Left ventricle myocardium inferior (tissue), 1 donor: ENCODE results near the gene RPUSD4. TPM values are rescaled to one million over a fixed set of nuclear protein-coding genes. Genes with fewer than 3 reads are reported as not detected.

ENCODE experiments used
- DNase-seq: peaks from one replicate; pipeline ENCODE4 v3.0.0-alpha.2; 2020
- H3K27ac ChIP-seq: fragments of 200-600 bp; replicated peaks from 2 replicates; pipeline ENCODE4 v1.8.0; 2021
- H3K27me3 ChIP-seq: fragments of 200-600 bp; 2 replicates; pipeline ENCODE4 v1.8.0; 2021; ENCODE audit warnings: low read depth
- H3K36me3 ChIP-seq: fragments of 200-600 bp; 2 replicates; pipeline ENCODE4 v1.8.0; 2021
- H3K4me1 ChIP-seq: fragments of 200-600 bp; 2 replicates; pipeline ENCODE4 v1.8.0; 2021
- H3K4me3 ChIP-seq: fragments of 200-600 bp; 2 replicates; pipeline ENCODE4 v1.8.0; 2021; ENCODE audit warnings: mild to moderate bottlenecking, moderate library complexity
- H3K9me3 ChIP-seq: fragments of 200-600 bp; replicated peaks from 2 replicates; pipeline ENCODE4 v1.8.0; 2021
- CTCF ChIP-seq: fragments of 200-600 bp; IDR thresholded peaks from 2 replicates; pipeline ENCODE4 v1.8.0; 2021; ENCODE audit warnings: antibody characterized with exemption, mild to moderate bottlenecking, borderline replicate concordance
- intact Hi-C: fragments of 100-400 bp; cut with micrococcal nuclease; formaldehyde crosslinking; loops from one replicate; pipeline ENCODE4 v1.11.0; 2022
- total RNA-seq: library from RNA; stranded (reverse); fragmentation: NEBNext Ultra II Directional; extraction: Animal tissue kit (Norgen Biotek cat#: 25700); gene quantifications from one replicate; pipeline ENCODE4 v1.2.1, GENCODE V29; 2021
- donor health status: DM: no; HTN: yes; CAD: no; lungs with severe emphysema.

Gene RPUSD4
- total RNA-seq, 1 donor from 2014 or later = 37.6 TPM

GRCh38 chr11:126160345-126161022 is 51.0 kb downstream of the RPUSD4 start:
- DNase-seq = no peak
- no peak for TF ChIP-seq CTCF
- Histone ChIP-seq H3K9me3 (no peaks in the 10 kb centered on the region), H3K36me3 (no peaks in the 10 kb centered on the region), H3K27ac (no peak overlapping the region), H3K4me3 (no peak overlapping the region), H3K4me1 (no peaks in the 10 kb centered on the region), H3K27me3 (peaks cover 15% of the 10 kb centered on the region)
- intact Hi-C loops = no loop called here

- H3K4me1 ChIP-seq = no peaks in the 10 kb centered on the region
- no peak overlapping the region for H3K27ac ChIP-seq
- H3K9me3 ChIP-seq = no peaks in the 10 kb centered on the region
- no peak for DNase-seq
- no peaks in the 10 kb centered on the region for H3K36me3 ChIP-seq
- no peak for TF ChIP-seq CTCF
- peaks cover 15% of the 10 kb centered on the region for H3K27me3 ChIP-seq
- intact Hi-C loops = no loop called here
- no peak overlapping the region for H3K4me3 ChIP-seq
Observed at GRCh38 chr11:126159719-126160344, 51.6 kb downstream of the RPUSD4 start.

- peaks cover 11% of the 10 kb centered on the region for H3K27me3 ChIP-seq
- no peaks in the 10 kb centered on the region for H3K36me3 ChIP-seq
- no peaks in the 10 kb centered on the region for H3K4me1 ChIP-seq
- TF ChIP-seq CTCF = no peak
- H3K9me3 ChIP-seq = no peaks in the 10 kb centered on the region
- no peak overlapping the region for H3K27ac ChIP-seq
- no peak overlapping the region for H3K4me3 ChIP-seq
- no peak for DNase-seq
- intact Hi-C loops = no loop called here
Observed at GRCh38 chr11:126158054-126158791, 53.2 kb downstream of the RPUSD4 start.

GRCh38 chr11:126157326-126158030 is 54.0 kb downstream of the RPUSD4 start:
- Histone ChIP-seq H3K36me3 (no peaks in the 10 kb centered on the region), H3K4me3 (no peak overlapping the region), H3K4me1 (no peaks in the 10 kb centered on the region), H3K27me3 (peaks cover 6% of the 10 kb centered on the region), H3K9me3 (peaks cover 2% of the 10 kb centered on the region), H3K27ac (no peak overlapping the region)
- intact Hi-C loops = no loop called here
- DNase-seq = no peak
- no peak for TF ChIP-seq CTCF

GRCh38 chr11:126156814-126157213 is 54.6 kb downstream of the RPUSD4 start:
- no peak for TF ChIP-seq CTCF
- H3K27me3 ChIP-seq = peaks cover 6% of the 10 kb centered on the region
- H3K27ac ChIP-seq = no peak overlapping the region
- no peaks in the 10 kb centered on the region for H3K36me3 ChIP-seq
- H3K4me1 ChIP-seq = no peaks in the 10 kb centered on the region
- intact Hi-C loops = no loop called here
- H3K9me3 ChIP-seq = peaks cover 8% of the 10 kb centered on the region
- H3K4me3 ChIP-seq = no peak overlapping the region
- DNase-seq = no peak
